Neural cell (in vitro differentiated cells): Measurements from ENCODE around the gene SEL1L3. TPM values are rescaled to one million over a fixed set of nuclear protein-coding genes. Genes with fewer than 3 reads are reported as not detected.

Experiments
- H2AFZ ChIP-seq: fragments of 200-600, 300-800 bp; sonication (generic), shearing (Covaris generic); 2 replicates; pipeline ENCODE4 v1.6.0; 2014; ENCODE audit warnings: low read depth, mild to moderate bottlenecking, antibody characterized with exemption, low read length, moderate library complexity
- H3F3A ChIP-seq: fragments of 200-600 bp; shearing (Covaris generic); 2 replicates; pipeline ENCODE4 v1.6.1; 2016; ENCODE audit warnings: mild to moderate bottlenecking, moderate library complexity, mixed read lengths, antibody characterized with exemption, low read length; ENCODE audit not compliant: insufficient read depth, poor library complexity, severe bottlenecking
- H3K27ac ChIP-seq: fragments of 200-600, 300-800 bp; sonication (generic), shearing (Covaris generic); 2 replicates; pipeline ENCODE4 v1.5.1; 2014; ENCODE audit warnings: mild to moderate bottlenecking, low read length, moderate library complexity
- H3K27me3 ChIP-seq: fragments of 300-800, 200-600 bp; sonication (generic), shearing (Covaris generic); 2 replicates; pipeline ENCODE4 v1.6.0; 2014; ENCODE audit warnings: mild to moderate bottlenecking, low read depth, low read length, moderate library complexity; ENCODE audit not compliant: insufficient read depth
- H3K36me3 ChIP-seq: fragments of 300-800, 200-600 bp; sonication (generic), shearing (Covaris generic); 2 replicates; pipeline ENCODE4 v1.5.1; 2014; ENCODE audit warnings: mild to moderate bottlenecking, antibody characterized with exemption, low read length, moderate library complexity; ENCODE audit not compliant: insufficient read depth
- H3K4me2 ChIP-seq: fragments of 300-800, 200-600 bp; sonication (generic), shearing (Covaris generic); 2 replicates; pipeline ENCODE4 v1.6.0; 2014; ENCODE audit warnings: mild to moderate bottlenecking, low read length
- H3K4me3 ChIP-seq: fragments of 300-800, 200-600 bp; sonication (generic), shearing (Covaris generic); 2 replicates; pipeline ENCODE4 v1.5.1; 2014; ENCODE audit warnings: mild to moderate bottlenecking, low read length, moderate library complexity
- H3K79me2 ChIP-seq: fragments of 200-600 bp; shearing (Covaris generic); replicated peaks from 2 replicates; pipeline ENCODE4 v1.6.0; 2014; ENCODE audit warnings: mild to moderate bottlenecking, low read length, moderate library complexity; ENCODE audit not compliant: insufficient read depth
- H3K9ac ChIP-seq: fragments of 300-800, 200-600 bp; sonication (generic), shearing (Covaris generic); 2 replicates; pipeline ENCODE4 v1.6.1; 2016; ENCODE audit warnings: mild to moderate bottlenecking, low read length, mixed read lengths
- H3K9me2 ChIP-seq: fragments of 200-600 bp; shearing (Covaris generic); 2 replicates; pipeline ENCODE4 v1.6.1; 2016; ENCODE audit warnings: mild to moderate bottlenecking, low read length, mixed read lengths; ENCODE audit not compliant: insufficient read depth
- H3K9me3 ChIP-seq: fragments of 200-600, 300-800 bp; sonication (generic), shearing (Covaris generic); 2 replicates; pipeline ENCODE4 v1.6.1; 2016; ENCODE audit warnings: mild to moderate bottlenecking, mixed run types, low read length, moderate library complexity, mixed read lengths
- H4K20me1 ChIP-seq: fragments of 200-600 bp; shearing (Covaris generic); 2 replicates; pipeline ENCODE4 v1.6.1; 2016; ENCODE audit warnings: mild to moderate bottlenecking, mixed run types; ENCODE audit not compliant: insufficient read depth
- EP300 ChIP-seq: fragments of 450-650 bp; conservative IDR thresholded peaks from 2 replicates; pipeline ENCODE4 v1.6.1; 2014; ENCODE audit warnings: antibody characterized with exemption, mild to moderate bottlenecking, moderate library complexity; ENCODE audit not compliant: poor library complexity, severe bottlenecking
- EZH2 ChIP-seq: fragments of 200-600, 300-800 bp; shearing (Covaris generic), sonication (generic); IDR thresholded peaks from 2 replicates; pipeline ENCODE4 v1.6.1; 2014; ENCODE audit warnings: antibody characterized with exemption, low read length, borderline replicate concordance, mild to moderate bottlenecking; ENCODE audit not compliant: insufficient read depth, poor library complexity, severe bottlenecking
- MXI1 ChIP-seq: fragments of 450-650 bp; conservative IDR thresholded peaks from 2 replicates; pipeline ENCODE4 v1.6.1; 2014; ENCODE audit warnings: antibody characterized with exemption, mild to moderate bottlenecking; ENCODE audit not compliant: poor library complexity, severe bottlenecking
- POLR2AphosphoS5 ChIP-seq: IDR thresholded peaks from 2 replicates; pipeline ENCODE4 v1.6.1; 2012
- RAD21 ChIP-seq: fragments of 450-650 bp; conservative IDR thresholded peaks from 2 replicates; pipeline ENCODE4 v1.6.1; 2014; ENCODE audit warnings: antibody characterized with exemption, mild to moderate bottlenecking, moderate library complexity
- SMC3 ChIP-seq: fragments of 450-650 bp; conservative IDR thresholded peaks from 2 replicates; pipeline ENCODE4 v1.6.1; 2014; ENCODE audit warnings: antibody characterized with exemption, mild to moderate bottlenecking, moderate library complexity; ENCODE audit not compliant: poor library complexity
- TAF1 ChIP-seq: IDR thresholded peaks from 2 replicates; pipeline ENCODE4 v1.6.1; 2012; ENCODE audit warnings: low read depth
- polyA plus RNA-seq: library from polyadenylated mRNA; depleted of rRNA; stranded (reverse); fragments of >200 nt; gene quantifications from 2 replicates; pipeline ENCODE4 v1.2.3, GENCODE V29; 2014
- TF ChIP-seq, protein P1 (sequence below): IDR thresholded peaks from 2 replicates; pipeline ENCODE4 v1.6.1; 2012; ENCODE audit warnings: borderline replicate concordance
- TF ChIP-seq, protein P2 (sequence below): fragments of 450-650 bp; IDR thresholded peaks from 2 replicates; pipeline ENCODE4 v1.5.1; 2014; ENCODE audit warnings: antibody characterized with exemption, mild to moderate bottlenecking, moderate library complexity; ENCODE audit not compliant: poor library complexity, severe bottlenecking

The SEL1L3 gene
- polyA plus RNA-seq, 1 donor from 2014 or later, result 2.0 TPM

DNA sequence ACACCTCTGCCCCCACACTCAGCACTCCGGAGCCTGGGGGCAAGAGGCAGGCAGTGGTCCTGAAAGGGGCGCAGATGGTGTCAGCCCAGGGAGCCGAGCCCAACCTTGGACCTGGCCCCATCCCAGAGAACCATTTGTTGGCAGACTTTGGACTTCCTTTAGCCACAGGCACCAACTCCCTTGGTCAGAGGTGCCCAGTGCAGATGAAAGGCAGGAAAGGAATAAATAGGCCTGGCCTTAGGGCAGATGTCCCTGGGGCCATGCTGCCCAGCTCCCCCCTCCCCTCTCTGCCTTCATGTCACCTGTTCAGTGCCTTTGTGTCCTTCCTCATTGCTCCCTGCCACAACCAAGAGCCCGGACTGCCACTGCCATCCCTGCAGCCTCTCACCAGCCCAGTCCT is 52.8 kb downstream of the SEL1L3 start:
- no peak overlapping the region for H2AFZ ChIP-seq
- no peaks in the 10 kb centered on the region for H4K20me1 ChIP-seq
- H3F3A ChIP-seq, result no peaks in the 10 kb centered on the region
- no peaks in the 10 kb centered on the region for H3K36me3 ChIP-seq
- no peaks in the 10 kb centered on the region for H3K9me3 ChIP-seq
- H3K27ac ChIP-seq, result no peak overlapping the region
- no peaks in the 10 kb centered on the region for H3K79me2 ChIP-seq
- H3K4me3 ChIP-seq, result no peak overlapping the region
- H3K9ac ChIP-seq, result no peak overlapping the region
- no peaks in the 10 kb centered on the region for H3K27me3 ChIP-seq
- H3K4me2 ChIP-seq, result no peak overlapping the region
- no peak for TF ChIP-seq RAD21
- H3K9me2 ChIP-seq, result no peaks in the 10 kb centered on the region

DNA sequence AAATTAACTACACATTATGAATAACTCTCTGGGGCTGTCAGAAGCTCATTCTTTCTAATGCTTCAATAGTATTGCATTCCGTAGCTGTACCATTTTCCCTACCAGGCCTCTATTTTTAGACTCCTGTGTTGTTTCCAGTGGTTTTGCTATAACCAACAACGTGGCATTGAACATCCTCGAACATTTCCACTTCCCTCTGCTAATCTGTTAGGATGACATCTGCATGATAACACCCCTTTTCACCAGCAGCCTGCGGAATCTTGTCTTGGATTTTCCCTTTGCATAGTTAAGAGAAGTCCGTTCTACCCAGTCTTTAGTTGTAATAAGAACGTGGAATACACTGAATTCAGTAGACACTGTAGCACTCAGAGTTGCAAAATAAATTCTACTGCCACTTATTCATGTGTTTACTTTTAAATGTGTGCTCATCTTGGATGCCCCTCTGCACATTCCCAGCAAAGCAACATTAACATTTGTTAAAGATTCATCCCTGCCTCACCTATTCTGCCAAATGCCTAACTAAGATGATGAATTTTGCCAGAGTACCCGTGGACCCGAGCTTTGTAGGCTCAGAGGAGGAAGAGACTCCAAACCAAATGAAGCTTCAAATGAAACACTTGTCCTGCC is 55.6 kb downstream of the SEL1L3 start:
- Histone ChIP-seq H3K4me2 (no peak overlapping the region), H3K9me3 (no peaks in the 10 kb centered on the region), H2AFZ (no peak overlapping the region), H3K27me3 (no peaks in the 10 kb centered on the region), H3K27ac (no peak overlapping the region), H4K20me1 (no peaks in the 10 kb centered on the region), H3F3A (no peaks in the 10 kb centered on the region), H3K36me3 (no peaks in the 10 kb centered on the region), H3K9ac (no peak overlapping the region), H3K79me2 (no peaks in the 10 kb centered on the region), H3K4me3 (no peak overlapping the region), H3K9me2 (no peaks in the 10 kb centered on the region)
- TF ChIP-seq, protein P1, sequence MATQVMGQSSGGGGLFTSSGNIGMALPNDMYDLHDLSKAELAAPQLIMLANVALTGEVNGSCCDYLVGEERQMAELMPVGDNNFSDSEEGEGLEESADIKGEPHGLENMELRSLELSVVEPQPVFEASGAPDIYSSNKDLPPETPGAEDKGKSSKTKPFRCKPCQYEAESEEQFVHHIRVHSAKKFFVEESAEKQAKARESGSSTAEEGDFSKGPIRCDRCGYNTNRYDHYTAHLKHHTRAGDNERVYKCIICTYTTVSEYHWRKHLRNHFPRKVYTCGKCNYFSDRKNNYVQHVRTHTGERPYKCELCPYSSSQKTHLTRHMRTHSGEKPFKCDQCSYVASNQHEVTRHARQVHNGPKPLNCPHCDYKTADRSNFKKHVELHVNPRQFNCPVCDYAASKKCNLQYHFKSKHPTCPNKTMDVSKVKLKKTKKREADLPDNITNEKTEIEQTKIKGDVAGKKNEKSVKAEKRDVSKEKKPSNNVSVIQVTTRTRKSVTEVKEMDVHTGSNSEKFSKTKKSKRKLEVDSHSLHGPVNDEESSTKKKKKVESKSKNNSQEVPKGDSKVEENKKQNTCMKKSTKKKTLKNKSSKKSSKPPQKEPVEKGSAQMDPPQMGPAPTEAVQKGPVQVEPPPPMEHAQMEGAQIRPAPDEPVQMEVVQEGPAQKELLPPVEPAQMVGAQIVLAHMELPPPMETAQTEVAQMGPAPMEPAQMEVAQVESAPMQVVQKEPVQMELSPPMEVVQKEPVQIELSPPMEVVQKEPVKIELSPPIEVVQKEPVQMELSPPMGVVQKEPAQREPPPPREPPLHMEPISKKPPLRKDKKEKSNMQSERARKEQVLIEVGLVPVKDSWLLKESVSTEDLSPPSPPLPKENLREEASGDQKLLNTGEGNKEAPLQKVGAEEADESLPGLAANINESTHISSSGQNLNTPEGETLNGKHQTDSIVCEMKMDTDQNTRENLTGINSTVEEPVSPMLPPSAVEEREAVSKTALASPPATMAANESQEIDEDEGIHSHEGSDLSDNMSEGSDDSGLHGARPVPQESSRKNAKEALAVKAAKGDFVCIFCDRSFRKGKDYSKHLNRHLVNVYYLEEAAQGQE, result no peak
- TF ChIP-seq MXI1 (no peak), SMC3 (no peak), RAD21 (no peak)

DNA sequence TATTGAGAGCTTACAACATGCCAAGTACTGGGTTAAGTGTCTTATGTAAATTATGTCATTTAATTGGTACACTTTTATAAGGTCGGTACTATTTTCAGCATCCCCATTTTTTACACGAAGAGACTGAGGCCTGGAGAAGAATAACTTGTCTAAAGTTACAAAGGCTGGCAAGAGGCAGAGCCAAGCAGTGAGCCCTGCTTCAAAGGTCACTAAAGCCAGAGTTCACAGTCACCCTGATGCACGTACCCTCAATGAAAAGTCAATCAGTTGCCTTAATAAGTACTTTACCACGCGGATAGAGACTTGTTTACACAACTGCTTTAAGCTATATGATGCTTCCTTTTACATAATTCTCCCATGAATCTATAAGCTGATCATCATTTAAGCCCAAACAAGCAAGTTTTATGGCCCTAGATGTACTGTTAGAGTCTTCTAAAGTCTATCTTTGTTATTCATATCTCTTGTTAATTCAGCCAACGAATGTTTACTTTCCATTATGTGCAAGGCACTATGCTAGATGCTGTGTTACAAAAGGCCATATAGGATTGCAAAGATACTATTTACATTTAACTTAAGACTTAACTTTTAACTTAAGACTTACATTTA is 57.4 kb downstream of the SEL1L3 start:
- Histone ChIP-seq H3K9me2 (no peaks in the 10 kb centered on the region), H2AFZ (no peak overlapping the region), H3K9me3 (no peaks in the 10 kb centered on the region), H4K20me1 (no peaks in the 10 kb centered on the region), H3K4me3 (no peak overlapping the region), H3F3A (no peaks in the 10 kb centered on the region), H3K27me3 (no peaks in the 10 kb centered on the region), H3K36me3 (no peaks in the 10 kb centered on the region), H3K4me2 (no peak overlapping the region), H3K27ac (no peak overlapping the region), H3K79me2 (no peaks in the 10 kb centered on the region), H3K9ac (no peak overlapping the region)
- TF ChIP-seq EZH2 (no peak), TAF1 (no peak), EP300 (no peak), POLR2AphosphoS5 (no peak), MXI1 (no peak), RAD21 (no peak), SMC3 (no peak)
- TF ChIP-seq, protein P2, sequence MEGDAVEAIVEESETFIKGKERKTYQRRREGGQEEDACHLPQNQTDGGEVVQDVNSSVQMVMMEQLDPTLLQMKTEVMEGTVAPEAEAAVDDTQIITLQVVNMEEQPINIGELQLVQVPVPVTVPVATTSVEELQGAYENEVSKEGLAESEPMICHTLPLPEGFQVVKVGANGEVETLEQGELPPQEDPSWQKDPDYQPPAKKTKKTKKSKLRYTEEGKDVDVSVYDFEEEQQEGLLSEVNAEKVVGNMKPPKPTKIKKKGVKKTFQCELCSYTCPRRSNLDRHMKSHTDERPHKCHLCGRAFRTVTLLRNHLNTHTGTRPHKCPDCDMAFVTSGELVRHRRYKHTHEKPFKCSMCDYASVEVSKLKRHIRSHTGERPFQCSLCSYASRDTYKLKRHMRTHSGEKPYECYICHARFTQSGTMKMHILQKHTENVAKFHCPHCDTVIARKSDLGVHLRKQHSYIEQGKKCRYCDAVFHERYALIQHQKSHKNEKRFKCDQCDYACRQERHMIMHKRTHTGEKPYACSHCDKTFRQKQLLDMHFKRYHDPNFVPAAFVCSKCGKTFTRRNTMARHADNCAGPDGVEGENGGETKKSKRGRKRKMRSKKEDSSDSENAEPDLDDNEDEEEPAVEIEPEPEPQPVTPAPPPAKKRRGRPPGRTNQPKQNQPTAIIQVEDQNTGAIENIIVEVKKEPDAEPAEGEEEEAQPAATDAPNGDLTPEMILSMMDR, result no peak
- TF ChIP-seq, protein P1, result no peak
